ENCODE data around the gene CASK.

DNA sequence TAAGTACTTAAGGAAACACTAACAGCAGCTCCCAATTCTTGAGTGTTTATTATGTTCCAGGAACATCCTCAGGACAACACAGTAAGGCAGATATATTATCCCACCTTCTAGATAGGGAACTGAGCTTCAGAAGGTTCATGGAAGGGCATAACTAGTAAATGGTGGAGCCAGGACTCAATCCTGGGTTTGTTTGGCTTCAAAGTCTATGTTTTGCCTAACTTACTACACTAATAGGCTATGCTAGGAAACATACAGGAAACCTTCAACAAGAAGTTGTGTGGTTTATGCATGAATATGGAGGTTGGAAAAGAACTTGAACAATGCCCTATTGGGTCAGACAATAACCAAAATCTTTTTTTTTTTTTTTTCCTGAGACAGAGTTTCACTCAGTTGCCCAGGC, 307.1 kb downstream of the CASK start:
- no peak for TF ChIP-seq EZH2 (IDR thresholded peaks at IDR 0.05)
- no peak for TF ChIP-seq POLR2AphosphoS5 (IDR thresholded peaks at IDR 0.05; ENCODE audit: borderline replicate concordance, low read depth, low read length)
- TF ChIP-seq FOXP2 (optimal IDR thresholded peaks at IDR 0.05; ENCODE audit: control extremely low read depth, extremely low read length, insufficient read depth), result no peak
